Gastroesophageal sphincter (tissue), 4 donors: ENCODE data around the gene LRRTM4. TPM values are rescaled to one million over a fixed set of nuclear protein-coding genes. Genes with fewer than 3 reads are reported as not detected.

Source experiments
- ATAC-seq: fragments of 150-250 bp; one replicate; pipeline ENCODE4 v1.9.1; 2016; ENCODE audit warnings: mild to moderate bottlenecking, moderate library complexity
- H3K27ac ChIP-seq, 4 donors: fragments of 200-600 bp; sonication (generic) in 3 of 4; 1 replicate in 3 of 4; 2 replicates in 1 of 4; pipeline ENCODE4 v1.5.1; 2016 to 2019
- H3K27me3 ChIP-seq: fragments of 200-600 bp; sonication (generic); one replicate; pipeline ENCODE4 v1.5.1; 2019
- H3K36me3 ChIP-seq, 2 donors: fragments of 200-600 bp; sonication (generic); one replicate each; pipeline ENCODE4 v1.5.1; 2019; ENCODE audit warnings: control low read depth in 1 of 2
- H3K4me1 ChIP-seq, 3 donors: fragments of 200-600 bp; sonication (generic); 1 replicate in 2 of 3; 2 replicates in 1 of 3; pipeline ENCODE4 v1.5.1; 2016 to 2019; ENCODE audit warnings: control low read depth in 2 of 3
- H3K4me3 ChIP-seq, 2 donors: fragments of 200-600 bp; sonication (generic); one replicate each; pipeline ENCODE4 v1.5.1; 2019; ENCODE audit warnings: mild to moderate bottlenecking in 1 of 2, moderate library complexity in 1 of 2
- H3K9me3 ChIP-seq, 3 donors: fragments of 200-600 bp; sonication (generic); one replicate each; pipeline ENCODE4 v1.5.1; 2017 to 2019; ENCODE audit warnings: control low read depth in 2 of 3
- CTCF ChIP-seq, 4 experiments: fragments of 200-600 bp in 2 of 4; fragments of 450-650 bp in 2 of 4; sonication (generic) in 1 of 4; IDR thresholded peaks; one replicate each; pipeline ENCODE4 v1.5.1; 2017 to 2019; ENCODE audit warnings: antibody characterized with exemption in 4 of 4, mild to moderate bottlenecking in 2 of 4, moderate library complexity in 2 of 4
- EP300 ChIP-seq: sonication (generic); formaldehyde crosslinking; IDR thresholded peaks from one replicate; pipeline ENCODE4 v1.6.1; 2017; ENCODE audit warnings: antibody characterized with exemption, mild to moderate bottlenecking
- POLR2A ChIP-seq, 2 donors: fragments of 450-650 bp; IDR thresholded peaks; one replicate each; pipeline ENCODE4 v1.6.1; 2017; ENCODE audit warnings: antibody characterized with exemption in 2 of 2, mild to moderate bottlenecking in 2 of 2, moderate library complexity in 1 of 2
- POLR2AphosphoS5 ChIP-seq: sonication (generic); formaldehyde crosslinking; IDR thresholded peaks from one replicate; pipeline ENCODE4 v1.6.1; 2017; ENCODE audit warnings: antibody characterized with exemption
- WGBS, 2 donors: methylation state at CpG; one replicate each; pipeline ENCODE4 v1.1.5; 2018; ENCODE audit warnings: low coverage in 1 of 2; 5-methylcytosine and 5-hydroxymethylcytosine counted together
- total RNA-seq, 4 donors: library from RNA; depleted of rRNA; stranded (reverse); fragments of >200 nt; gene quantifications; one replicate each; pipeline ENCODE4 v1.1.0, GENCODE V29; 2016

The LRRTM4 gene
- total RNA-seq, 4 donors from 2014 or later, result 0.12 to 0.30 (median 0.27) TPM; not detected in 1

- Histone ChIP-seq H3K4me1 (no peaks in the 10 kb centered on the region), H3K4me3 (no peak overlapping the region), H3K27me3 (no peaks in the 10 kb centered on the region), H3K27ac (no peak overlapping the region), H3K9me3 (no peaks in the 10 kb centered on the region), H3K36me3 (no peaks in the 10 kb centered on the region)
- TF ChIP-seq POLR2A (IDR thresholded peaks at IDR 0.05) (no peak), POLR2AphosphoS5 (no peak), CTCF (IDR thresholded peaks at IDR 0.05) (no peak), EP300 (no peak)
- WGBS, 2 donors, result 64 to 69% methylated on average over 3 of the region's 3 CpGs
- ATAC-seq, result no peak
Observed at GRCh38 chr2:77458216-77458615, 64.0 kb downstream of the LRRTM4 start.

- 86 to 100% methylated on average over 1 of the region's 1 CpG for WGBS, 2 donors
- Histone ChIP-seq H3K4me3 (no peak overlapping the region), H3K36me3 (no peaks in the 10 kb centered on the region), H3K4me1 (no peaks in the 10 kb centered on the region), H3K27me3 (no peaks in the 10 kb centered on the region), H3K27ac (no peak overlapping the region), H3K9me3 (no peaks in the 10 kb centered on the region)
- no peak for TF ChIP-seq POLR2A (IDR thresholded peaks at IDR 0.05)
- TF ChIP-seq POLR2AphosphoS5, result no peak
- TF ChIP-seq EP300, result no peak
- ATAC-seq, result no peak
Observed at GRCh38 chr2:77457665-77458064, 64.5 kb downstream of the LRRTM4 start.

DNA sequence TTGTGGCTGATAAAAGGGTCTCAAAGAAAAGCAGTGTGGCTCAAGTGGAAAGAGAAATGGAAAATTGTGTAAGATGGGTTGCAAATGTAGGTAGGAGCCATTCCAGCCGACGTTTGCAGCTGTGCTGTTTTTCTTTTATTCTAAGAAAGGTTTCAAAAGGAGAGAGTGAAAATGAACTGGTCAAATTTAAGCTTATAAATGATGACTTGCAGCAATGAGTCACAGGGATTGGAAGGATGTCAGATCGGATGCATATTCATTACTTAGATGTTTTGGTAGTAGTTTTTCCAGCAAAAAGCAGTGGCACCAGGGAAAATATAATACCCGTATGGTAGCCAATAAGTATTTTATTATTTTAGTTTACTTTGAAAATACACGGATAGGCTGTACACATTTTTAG, 79.1 kb downstream of the LRRTM4 start:
- Histone ChIP-seq H3K27me3 (no peaks in the 10 kb centered on the region), H3K27ac (no peak overlapping the region), H3K4me1 (no peaks in the 10 kb centered on the region), H3K4me3 (no peak overlapping the region), H3K36me3 (no peaks in the 10 kb centered on the region), H3K9me3 (no peaks in the 10 kb centered on the region)
- ATAC-seq, result no peak
- no peak for TF ChIP-seq POLR2A (IDR thresholded peaks at IDR 0.05)
- no peak for TF ChIP-seq POLR2AphosphoS5
- TF ChIP-seq EP300, result no peak
- no peak for TF ChIP-seq CTCF (IDR thresholded peaks at IDR 0.05)
- 52 to 69% methylated on average over 5 of the region's 5 CpGs for WGBS, 2 donors

DNA sequence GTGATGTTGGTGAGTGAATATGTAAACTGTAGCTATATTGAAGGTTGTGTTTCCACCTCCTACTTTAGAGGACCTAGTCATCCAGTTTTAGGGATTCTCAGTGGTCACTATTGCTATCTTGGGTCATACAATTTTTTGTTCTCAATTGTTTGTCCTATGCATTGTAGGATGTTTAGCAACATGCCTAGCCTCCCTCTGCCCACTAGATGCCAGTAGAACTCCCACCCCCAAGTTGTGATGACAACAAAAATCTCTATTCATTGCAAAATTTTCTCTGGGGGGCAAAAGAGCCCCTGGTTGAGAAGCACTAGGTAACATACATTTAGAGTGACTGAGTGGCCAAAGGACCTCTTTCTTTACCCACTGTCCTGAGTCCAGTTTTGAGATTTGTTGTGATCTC, 87.3 kb downstream of the LRRTM4 start:
- H3K27ac ChIP-seq, result no peak overlapping the region
- H3K4me1 ChIP-seq, result no peaks in the 10 kb centered on the region
- peak in 1 of 4 experiments; percentile 10 for TF ChIP-seq CTCF (IDR thresholded peaks at IDR 0.05)
- no peak for TF ChIP-seq EP300
- no peak for TF ChIP-seq POLR2A (IDR thresholded peaks at IDR 0.05)
- H3K9me3 ChIP-seq, result no peaks in the 10 kb centered on the region
- H3K36me3 ChIP-seq, result no peaks in the 10 kb centered on the region
- no peak overlapping the region for H3K4me3 ChIP-seq
- no peak for ATAC-seq
- no peaks in the 10 kb centered on the region for H3K27me3 ChIP-seq

DNA sequence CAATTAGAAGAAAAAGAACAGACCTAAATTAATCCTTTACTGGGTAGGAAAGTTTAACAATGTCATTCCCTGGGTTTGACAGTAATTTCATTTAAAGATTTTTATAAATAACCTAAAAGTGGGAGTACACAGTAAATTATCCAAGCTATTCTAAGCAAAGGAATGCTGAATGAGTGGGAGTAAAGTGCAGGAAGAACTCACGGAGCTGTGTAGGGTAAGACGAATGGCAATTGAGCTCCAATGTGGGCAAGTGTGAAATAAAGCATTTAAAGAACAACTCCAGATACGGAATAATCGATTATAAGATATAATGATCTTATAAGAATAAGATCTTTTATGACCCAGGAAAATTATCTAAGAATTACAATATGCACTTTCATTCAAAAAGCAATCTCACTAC, 93.2 kb downstream of the LRRTM4 start:
- no peak for ATAC-seq
- Histone ChIP-seq H3K4me1 (no peaks in the 10 kb centered on the region), H3K27ac (no peak overlapping the region), H3K4me3 (no peak overlapping the region), H3K36me3 (no peaks in the 10 kb centered on the region), H3K9me3 (no peaks in the 10 kb centered on the region), H3K27me3 (no peaks in the 10 kb centered on the region)
- 49 to 58% methylated on average over 4 of the region's 4 CpGs for WGBS, 2 donors
- no peak for TF ChIP-seq POLR2AphosphoS5
- TF ChIP-seq EP300, result no peak
- no peak for TF ChIP-seq POLR2A (IDR thresholded peaks at IDR 0.05)
- no peak for TF ChIP-seq CTCF (IDR thresholded peaks at IDR 0.05)

- Histone ChIP-seq H3K4me3 (no peak overlapping the region), H3K9me3 (no peaks in the 10 kb centered on the region), H3K4me1 (no peaks in the 10 kb centered on the region), H3K27me3 (no peaks in the 10 kb centered on the region), H3K36me3 (no peaks in the 10 kb centered on the region), H3K27ac (no peak overlapping the region)
- no peak for TF ChIP-seq POLR2A (IDR thresholded peaks at IDR 0.05)
- TF ChIP-seq CTCF (IDR thresholded peaks at IDR 0.05), result no peak
- no peak for TF ChIP-seq POLR2AphosphoS5
- 95 to 98% methylated on average over 4 of the region's 4 CpGs for WGBS, 2 donors
- ATAC-seq, result no peak
Observed at GRCh38 chr2:77421971-77422370, 100.2 kb downstream of the LRRTM4 start.
